Measurements from ENCODE around the gene EPB41L4B. TPM values are rescaled to one million over a fixed set of nuclear protein-coding genes. Genes with fewer than 3 reads are reported as not detected.

Gene EPB41L4B
- total and polyA plus RNA-seq, 2 of the 13 experiments (the other 11 are each of a cell fraction or from before 2014, with no cell fraction given): 17.6 to 22.1 TPM

GRCh38 chr9:109290385-109290784 lies 30.5 kb downstream of the EPB41L4B start:
- no peaks in the 10 kb centered on the region for H4K20me1 ChIP-seq (ENCODE audit: insufficient read depth, low read length)
- no peaks in the 10 kb centered on the region for H3K36me3 ChIP-seq (replicated peaks in 1 of 2; ENCODE audit: control insufficient read depth in 1 of 2, insufficient read depth in 2 of 2, low read length in 2 of 2)
- no peak for FAIRE-seq
- BruUV-seq (replicated peaks): no TSS peak
- ATAC-seq: no peak
- no peak overlapping the region for H3K9ac ChIP-seq (ENCODE audit: insufficient read depth, low read depth, low read length)
- ChIA-PET POLR2A (no interaction called here), CTCF (ENCODE audit: low intra/inter-chr PET ratio, low total read pairs) (no interaction called here)
- DNase-seq (ENCODE audit: low spot score): no peak
- peaks cover 17% of the 10 kb centered on the region for H3K4me1 ChIP-seq (ENCODE audit: insufficient read depth, low read length)
- no peak overlapping the region for H2AFZ ChIP-seq (ENCODE audit: low read length)
- no peak overlapping the region for H3K27ac ChIP-seq (ENCODE audit: extremely low read length, insufficient read depth, low read length)
- intact Hi-C loops (cut with micrococcal nuclease; ENCODE audit: unreplicated experiment): no loop called here
- H3K79me2 ChIP-seq (ENCODE audit: insufficient read depth, low read length): peaks cover 35% of the 10 kb centered on the region
- H3K4me3 ChIP-seq (replicated peaks in 1 of 3; ENCODE audit: insufficient read depth in 1 of 3, low read depth in 2 of 3, low read length in 3 of 3): no peak overlapping the region
- H3K9me3 ChIP-seq (ENCODE audit: low read length): no peaks in the 10 kb centered on the region
- H3K4me2 ChIP-seq (ENCODE audit: low read depth, low read length): no peak overlapping the region
- TF ChIP-seq RXRB (CRISPR knock-in tag; IDR thresholded peaks at IDR 0.05; ENCODE audit: borderline replicate concordance) (no peak), SP140L (CRISPR knock-in tag; IDR thresholded peaks at IDR 0.05; ENCODE audit: borderline replicate concordance) (no peak), ZNF232 (CRISPR knock-in tag; IDR thresholded peaks at IDR 0.05; ENCODE audit: borderline replicate concordance) (no peak), ZNF225 (CRISPR knock-in tag; IDR thresholded peaks at IDR 0.05) (no peak), SNAPC4 (CRISPR knock-in tag; IDR thresholded peaks at IDR 0.05) (no peak), PITX1 (CRISPR knock-in tag; IDR thresholded peaks at IDR 0.05) (no peak), MNT (IDR thresholded peaks at IDR 0.05) (no peak), HCFC1 (IDR thresholded peaks at IDR 0.05; ENCODE audit: low read depth, low read length) (no peak), SP5 (CRISPR knock-in tag; IDR thresholded peaks at IDR 0.05; ENCODE audit: borderline replicate concordance, low read depth) (no peak), XBP1 (CRISPR knock-in tag; IDR thresholded peaks at IDR 0.05) (no peak), SIN3A (IDR thresholded peaks at IDR 0.05; ENCODE audit: borderline replicate concordance, low read depth, low read length) (no peak), ZNF468 (CRISPR knock-in tag; IDR thresholded peaks at IDR 0.05) (no peak), ZNF781 (CRISPR knock-in tag; IDR thresholded peaks at IDR 0.05; ENCODE audit: borderline replicate concordance, not compliant biosample characterization) (no peak), REPIN1 (CRISPR knock-in tag; IDR thresholded peaks at IDR 0.05; ENCODE audit: borderline replicate concordance, low read depth) (no peak), SMAD9 (CRISPR knock-in tag; IDR thresholded peaks at IDR 0.05) (no peak)
- TF ChIP-seq, protein P1, sequence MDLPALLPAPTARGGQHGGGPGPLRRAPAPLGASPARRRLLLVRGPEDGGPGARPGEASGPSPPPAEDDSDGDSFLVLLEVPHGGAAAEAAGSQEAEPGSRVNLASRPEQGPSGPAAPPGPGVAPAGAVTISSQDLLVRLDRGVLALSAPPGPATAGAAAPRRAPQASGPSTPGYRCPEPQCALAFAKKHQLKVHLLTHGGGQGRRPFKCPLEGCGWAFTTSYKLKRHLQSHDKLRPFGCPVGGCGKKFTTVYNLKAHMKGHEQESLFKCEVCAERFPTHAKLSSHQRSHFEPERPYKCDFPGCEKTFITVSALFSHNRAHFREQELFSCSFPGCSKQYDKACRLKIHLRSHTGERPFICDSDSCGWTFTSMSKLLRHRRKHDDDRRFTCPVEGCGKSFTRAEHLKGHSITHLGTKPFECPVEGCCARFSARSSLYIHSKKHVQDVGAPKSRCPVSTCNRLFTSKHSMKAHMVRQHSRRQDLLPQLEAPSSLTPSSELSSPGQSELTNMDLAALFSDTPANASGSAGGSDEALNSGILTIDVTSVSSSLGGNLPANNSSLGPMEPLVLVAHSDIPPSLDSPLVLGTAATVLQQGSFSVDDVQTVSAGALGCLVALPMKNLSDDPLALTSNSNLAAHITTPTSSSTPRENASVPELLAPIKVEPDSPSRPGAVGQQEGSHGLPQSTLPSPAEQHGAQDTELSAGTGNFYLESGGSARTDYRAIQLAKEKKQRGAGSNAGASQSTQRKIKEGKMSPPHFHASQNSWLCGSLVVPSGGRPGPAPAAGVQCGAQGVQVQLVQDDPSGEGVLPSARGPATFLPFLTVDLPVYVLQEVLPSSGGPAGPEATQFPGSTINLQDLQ (CRISPR knock-in tag; IDR thresholded peaks at IDR 0.05): no peak
- in situ Hi-C loops (cut with HindIII; ENCODE audit: extremely low pct_ligation_motif_present, low pct_unique_long_range_greater_than_20kb): no loop called here
- no peaks in the 10 kb centered on the region for H3K27me3 ChIP-seq (ENCODE audit: control insufficient read depth in 1 of 2, insufficient read depth in 2 of 2, low read length in 2 of 2)

Data from HepG2 (cell line).